ENCODE results near the gene LCP2.

Gene LCP2

GRCh38 chr5:170266570-170267381 lies 30.8 kb downstream of the LCP2 start:
- DNase-seq (ENCODE audit: low read depth), result no peak
- no peak for TF ChIP-seq MYC (IDR thresholded peaks at IDR 0.05; ENCODE audit: low read depth, low read length)
- TF ChIP-seq MAX (IDR thresholded peaks at IDR 0.05; ENCODE audit: low read depth, low read length), result no peak
- no peak for TF ChIP-seq CTCF (IDR thresholded peaks at IDR 0.05; ENCODE audit: low read depth, low read length)
- no peak for TF ChIP-seq POLR2A (IDR thresholded peaks at IDR 0.05; ENCODE audit: extremely low read depth, insufficient read length)
- H3K4me3 ChIP-seq (ENCODE audit: low read depth, low read length), result no peak overlapping the region

- TF ChIP-seq MAX (IDR thresholded peaks at IDR 0.05; ENCODE audit: low read depth, low read length) (no peak), POLR2A (IDR thresholded peaks at IDR 0.05; ENCODE audit: extremely low read depth, insufficient read length) (no peak), MYC (IDR thresholded peaks at IDR 0.05; ENCODE audit: low read depth, low read length) (no peak), CTCF (IDR thresholded peaks at IDR 0.05; ENCODE audit: low read depth, low read length) (no peak)
- DNase-seq (ENCODE audit: low read depth), result no peak
These were observed 32.1 kb downstream of the LCP2 start for GRCh38 chr5:170265522-170265921.

GRCh38 chr5:170263906-170264305 lies 33.7 kb downstream of the LCP2 start:
- H3K4me3 ChIP-seq (ENCODE audit: low read depth, low read length), result no peak overlapping the region
- TF ChIP-seq MYC (IDR thresholded peaks at IDR 0.05; ENCODE audit: low read depth, low read length) (no peak), POLR2A (IDR thresholded peaks at IDR 0.05; ENCODE audit: extremely low read depth, insufficient read length) (no peak), CTCF (IDR thresholded peaks at IDR 0.05; ENCODE audit: low read depth, low read length) (no peak), MAX (IDR thresholded peaks at IDR 0.05; ENCODE audit: low read depth, low read length) (no peak)
- DNase-seq (ENCODE audit: low read depth), result no peak

More at GRCh38 chr5:170265522-170265921, 32.1 kb downstream of the LCP2 start:
- no peak overlapping the region for H3K4me3 ChIP-seq (ENCODE audit: low read depth, low read length)

GRCh38 chr5:170262061-170263045 lies 35.2 kb downstream of the LCP2 start:
- TF ChIP-seq MYC (IDR thresholded peaks at IDR 0.05; ENCODE audit: low read depth, low read length) (no peak), POLR2A (IDR thresholded peaks at IDR 0.05; ENCODE audit: extremely low read depth, insufficient read length) (no peak), CTCF (IDR thresholded peaks at IDR 0.05; ENCODE audit: low read depth, low read length) (no peak), MAX (IDR thresholded peaks at IDR 0.05; ENCODE audit: low read depth, low read length) (no peak)
- no peak for DNase-seq (ENCODE audit: low read depth)
- H3K4me3 ChIP-seq (ENCODE audit: low read depth, low read length), result no peak overlapping the region

GRCh38 chr5:170261528-170262043 lies 36.0 kb downstream of the LCP2 start:
- DNase-seq (ENCODE audit: low read depth), result no peak
- TF ChIP-seq CTCF (IDR thresholded peaks at IDR 0.05; ENCODE audit: low read depth, low read length) (no peak), POLR2A (IDR thresholded peaks at IDR 0.05; ENCODE audit: extremely low read depth, insufficient read length) (no peak), MAX (IDR thresholded peaks at IDR 0.05; ENCODE audit: low read depth, low read length) (no peak), MYC (IDR thresholded peaks at IDR 0.05; ENCODE audit: low read depth, low read length) (no peak)
- H3K4me3 ChIP-seq (ENCODE audit: low read depth, low read length), result no peak overlapping the region

All from NB4 (cell line).